Measurements from ENCODE around the gene TMEM92.

Gene TMEM92

GRCh38 chr17:50329716-50330115 is 55.5 kb downstream of the TMEM92 start:
- DNase-seq, result no peak

DNA sequence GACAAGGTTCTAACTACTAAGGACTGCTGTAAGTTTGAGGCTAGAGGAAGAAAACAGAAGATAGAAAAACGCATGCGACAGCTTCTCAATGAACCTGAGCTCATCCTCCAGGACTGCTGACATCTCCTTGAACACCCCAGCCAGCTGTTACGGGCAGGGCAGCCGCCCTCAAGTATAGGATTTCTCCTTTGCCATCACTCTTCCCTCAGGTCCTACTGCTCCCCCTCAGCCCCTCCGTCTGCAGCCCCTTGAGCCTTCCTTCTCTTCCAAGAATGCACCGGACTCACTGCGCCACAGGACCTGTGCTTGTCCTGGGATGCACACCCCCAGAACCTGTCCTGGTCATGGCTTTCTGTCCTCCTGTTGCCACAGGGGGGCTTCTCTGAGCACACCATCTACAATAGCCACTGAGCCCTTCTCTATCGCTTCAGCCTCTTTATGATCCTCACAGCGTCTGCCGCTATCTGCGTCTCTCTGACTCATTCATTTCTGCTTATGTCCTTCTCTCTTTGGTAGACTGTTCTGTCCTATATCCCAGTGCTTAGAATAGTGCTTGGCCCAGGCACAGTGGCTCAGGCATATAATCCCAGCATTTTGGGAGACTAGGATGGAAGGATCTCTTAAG is 56.0 kb downstream of the TMEM92 start:
- no peak for DNase-seq
